B cell (primary cell): ENCODE data around the gene SLK. TPM values are rescaled to one million over a fixed set of nuclear protein-coding genes. Genes with fewer than 3 reads are reported as not detected.
A peak's percentile ranks its signal among the peaks of the same experiment; 100 is the strongest.

Source experiments
- ATAC-seq: fragments of 200-7000 bp; cut with Tn5 transposase; one replicate; pipeline ENCODE4 v1.10.0; 2021; ENCODE audit warnings: low read depth, mild to moderate bottlenecking, moderate number of reproducible peaks, moderate library complexity
- CTCF ChIA-PET: fragments of 350-600 bp; sonication (Branson Sonifier 250); formaldehyde crosslinking; loops from one replicate; lab custom pipeline; 2021; ENCODE audit warnings: antibody characterized with exemption, inconsistent platforms; lab: Charles Lee
- POLR2A ChIA-PET: fragments of 350-600 bp; sonication (Branson Sonifier 250); formaldehyde crosslinking; loops from one replicate; lab custom pipeline; 2021; ENCODE audit warnings: antibody characterized with exemption; lab: Charles Lee
- DNase-seq: peaks from one replicate; pipeline ENCODE4 v3.0.0; 2013
- H2AFZ ChIP-seq: 2 replicates; pipeline ENCODE4 v1.6.1; 2012; ENCODE audit warnings: mild to moderate bottlenecking, low read depth, low read length; ENCODE audit not compliant: insufficient read depth, poor library complexity, severe bottlenecking
- H3K27ac ChIP-seq, 2 donors: 1 replicate in 1 of 2; 2 replicates in 1 of 2; pipeline ENCODE4 v1.5.1; 2012 to 2013; ENCODE audit warnings: low read length in 2 of 2, mild to moderate bottlenecking in 2 of 2, moderate library complexity in 1 of 2
- H3K27me3 ChIP-seq, 4 experiments: fragments of 200-600 bp in 1 of 4; sonication (generic) in 1 of 4; replicated peaks in 1 of 4; 1 replicate in 2 of 4; 2 replicates in 2 of 4; pipeline versions ENCODE4 v1.6.1 to v1.7.0; 2013 to 2016; ENCODE audit warnings: low read length in 3 of 4, mild to moderate bottlenecking in 2 of 4, mixed read lengths in 1 of 4, moderate library complexity in 1 of 4; ENCODE audit not compliant: insufficient read depth in 4 of 4, control insufficient read depth in 3 of 4; ENCODE audit errors: control extremely low read depth in 1 of 4
- H3K36me3 ChIP-seq, 2 experiments: replicated peaks in 1 of 2; 1 replicate in 1 of 2; 2 replicates in 1 of 2; pipeline versions ENCODE4 v1.6.1 to v1.7.1; 2013; ENCODE audit warnings: low read length in 1 of 2; ENCODE audit not compliant: insufficient read depth in 2 of 2, control insufficient read depth in 1 of 2; ENCODE audit errors: control extremely low read depth in 1 of 2, extremely low read depth in 1 of 2
- H3K4me1 ChIP-seq, 2 donors: fragments of 200-600 bp in 1 of 2; sonication (generic) in 1 of 2; 1 replicate in 1 of 2; 2 replicates in 1 of 2; pipeline versions ENCODE4 v1.5.1 to v1.6.1; 2013 to 2017; ENCODE audit warnings: low read length in 2 of 2; ENCODE audit not compliant: control insufficient read depth in 2 of 2, insufficient read depth in 2 of 2
- H3K4me2 ChIP-seq: replicated peaks from 2 replicates; pipeline ENCODE3; 2012; ENCODE audit warnings: mild to moderate bottlenecking, low read depth, low read length; ENCODE audit not compliant: poor library complexity, severe bottlenecking
- H3K4me3 ChIP-seq, 5 experiments: fragments of 200-600 bp in 1 of 5; sonication (generic) in 1 of 5; 1 replicate in 3 of 5; 2 replicates in 2 of 5; pipeline versions ENCODE4 v1.5.1 to v1.7.0; 2011 to 2016; ENCODE audit warnings: low read length in 4 of 5, mild to moderate bottlenecking in 4 of 5, low read depth in 2 of 5, control low read depth in 1 of 5, moderate library complexity in 1 of 5; ENCODE audit not compliant: insufficient read depth in 1 of 5; ENCODE audit errors: control extremely low read depth in 1 of 5, extremely low read depth in 1 of 5
- H3K79me2 ChIP-seq: fragments of 200-600 bp; sonication (generic); one replicate; pipeline ENCODE4 v1.6.0; 2016; ENCODE audit warnings: low read length; ENCODE audit not compliant: control insufficient read depth, insufficient read depth
- H3K9ac ChIP-seq: fragments of 200-600 bp; sonication (generic); 2 replicates; pipeline ENCODE4 v1.6.1; 2017; ENCODE audit warnings: mild to moderate bottlenecking, low read length, moderate library complexity
- H3K9me3 ChIP-seq, 3 donors: one replicate each; pipeline versions ENCODE4 v1.6.1 to v1.7.1; 2013; ENCODE audit warnings: low read length in 2 of 3; ENCODE audit not compliant: control insufficient read depth in 2 of 3, insufficient read depth in 1 of 3; ENCODE audit errors: control extremely low read depth in 1 of 3
- H4K20me1 ChIP-seq: 2 replicates; pipeline ENCODE4 v1.6.0; 2012; ENCODE audit warnings: mild to moderate bottlenecking, low read length; ENCODE audit not compliant: insufficient read depth, control insufficient read depth, poor library complexity, severe bottlenecking
- H3K27ac Mint-ChIP-seq: one replicate; pipeline ENCODE4 v1.8.0; 2021; ENCODE audit warnings: mixed read lengths
- H3K27me3 Mint-ChIP-seq: one replicate; pipeline ENCODE4 v1.8.0; 2021; ENCODE audit warnings: mixed read lengths
- H3K4me1 Mint-ChIP-seq: one replicate; pipeline ENCODE4 v1.8.0; 2021; ENCODE audit warnings: mixed read lengths
- H3K4me3 Mint-ChIP-seq: one replicate; pipeline ENCODE4 v1.8.0; 2021; ENCODE audit warnings: mixed read lengths
- H3K9me3 Mint-ChIP-seq: one replicate; pipeline ENCODE4 v1.8.0; 2022; ENCODE audit warnings: mixed read lengths; ENCODE audit not compliant: insufficient read depth
- EZH2 ChIP-seq: IDR thresholded peaks from 2 replicates; pipeline ENCODE4 v1.6.1; 2012; ENCODE audit warnings: borderline replicate concordance, low read depth, mild to moderate bottlenecking, moderate library complexity, low read length; ENCODE audit not compliant: insufficient read depth, poor library complexity, severe bottlenecking
- WGBS: methylation state at CpG from one replicate; pipeline ENCODE4 v1.1.5; 2013; ENCODE audit warnings: missing lambda C conversion rate; ENCODE audit not compliant: insufficient coverage; 5-methylcytosine and 5-hydroxymethylcytosine counted together
- intact Hi-C: fragments of 100-400 bp; cut with micrococcal nuclease; formaldehyde crosslinking; loops from one replicate; pipeline ENCODE4 v1.10.0; 2022
- polyA plus RNA-seq: library from polyadenylated mRNA; depleted of rRNA; stranded (reverse); fragments of >200 nt; gene quantifications from 2 replicates; pipeline ENCODE4 v1.2.3, GENCODE V29; 2012
- total RNA-seq, 2 donors: library from RNA; stranded (reverse); fragments of 120-200 nt in 1 of 2; gene quantifications; 1 replicate in 1 of 2; 2 replicates in 1 of 2; pipeline versions ENCODE4 v1.2.3 to v1.2.4, GENCODE V29; 2013 to 2022
- TF ChIP-seq, protein P1 (sequence below): fragments of 200-600 bp; IDR thresholded peaks from one replicate; pipeline ENCODE4 v1.8.0; 2022; ENCODE audit warnings: antibody characterized with exemption, mild to moderate bottlenecking

SLK gene
- total and polyA plus RNA-seq, 2 donors (not counting 1 experiment from before 2014, with no cell fraction given): 2.9 to 24.5 TPM

DNA sequence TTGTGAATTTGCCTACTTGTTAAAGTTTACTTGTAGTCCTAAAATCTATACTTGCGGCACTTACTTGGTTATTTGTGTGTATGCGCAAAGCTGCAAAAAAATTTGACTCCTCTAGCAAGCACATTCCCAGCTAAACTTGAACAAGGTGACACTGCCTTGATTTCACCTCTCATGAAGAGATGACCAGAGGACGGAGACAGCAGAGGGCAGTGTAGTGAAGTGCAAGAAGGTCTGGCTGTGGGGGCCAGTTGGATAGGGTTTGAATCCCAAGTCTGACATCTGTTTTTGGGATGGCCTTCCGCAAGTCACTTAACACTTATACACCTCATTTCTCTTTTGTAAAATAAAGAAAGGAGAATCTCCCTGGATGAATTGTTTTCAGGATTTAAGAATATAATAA is 15.7 kb downstream of the SLK start:
- CTCF ChIA-PET: interaction anchor here (1.3 to 1.6 kb wide), 2 partner anchors 12 to 139 kb away, joined by 4 to 7 read pairs; partner anchors contain the start of gene SFR1
- peak overlapping the region; percentile 54 for H3K27ac Mint-ChIP-seq
- no CpG with 5 or more reads among the region's 4 CpGs for WGBS
- intact Hi-C loops: loop anchor here (1.0 to 5.0 kb wide), 2 partner anchors 14 to 95 kb away; no protein-coding TSS in a partner anchor
- Histone ChIP-seq H3K4me2 (no peak overlapping the region), H3K9me3 (no peaks in the 10 kb centered on the region), H3K27ac (peak overlapping the region in 1 of 2 donors; percentile 66), H3K4me1 (peaks cover 11 to 22% of the 10 kb centered on the region in 2 donors), H4K20me1 (peaks cover 22% of the 10 kb centered on the region), H3K79me2 (peaks cover 78% of the 10 kb centered on the region), H3K27me3 (no peaks in the 10 kb centered on the region), H3K9ac (no peak overlapping the region), H2AFZ (no peak overlapping the region), H3K4me3 (no peak overlapping the region), H3K36me3 (no peaks in the 10 kb centered on the region)
- H3K27me3 Mint-ChIP-seq: no peaks in the 10 kb centered on the region
- no peak for TF ChIP-seq EZH2
- TF ChIP-seq, protein P1, sequence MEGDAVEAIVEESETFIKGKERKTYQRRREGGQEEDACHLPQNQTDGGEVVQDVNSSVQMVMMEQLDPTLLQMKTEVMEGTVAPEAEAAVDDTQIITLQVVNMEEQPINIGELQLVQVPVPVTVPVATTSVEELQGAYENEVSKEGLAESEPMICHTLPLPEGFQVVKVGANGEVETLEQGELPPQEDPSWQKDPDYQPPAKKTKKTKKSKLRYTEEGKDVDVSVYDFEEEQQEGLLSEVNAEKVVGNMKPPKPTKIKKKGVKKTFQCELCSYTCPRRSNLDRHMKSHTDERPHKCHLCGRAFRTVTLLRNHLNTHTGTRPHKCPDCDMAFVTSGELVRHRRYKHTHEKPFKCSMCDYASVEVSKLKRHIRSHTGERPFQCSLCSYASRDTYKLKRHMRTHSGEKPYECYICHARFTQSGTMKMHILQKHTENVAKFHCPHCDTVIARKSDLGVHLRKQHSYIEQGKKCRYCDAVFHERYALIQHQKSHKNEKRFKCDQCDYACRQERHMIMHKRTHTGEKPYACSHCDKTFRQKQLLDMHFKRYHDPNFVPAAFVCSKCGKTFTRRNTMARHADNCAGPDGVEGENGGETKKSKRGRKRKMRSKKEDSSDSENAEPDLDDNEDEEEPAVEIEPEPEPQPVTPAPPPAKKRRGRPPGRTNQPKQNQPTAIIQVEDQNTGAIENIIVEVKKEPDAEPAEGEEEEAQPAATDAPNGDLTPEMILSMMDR: no peak
- DNase-seq (no peak), ATAC-seq (no peak)
- peaks cover 43% of the 10 kb centered on the region for H3K4me1 Mint-ChIP-seq
- no peak overlapping the region for H3K4me3 Mint-ChIP-seq
- H3K9me3 Mint-ChIP-seq: no peaks in the 10 kb centered on the region
- POLR2A ChIA-PET: interaction anchor here (0.6 kb wide), 1 partner anchor 19 kb away, joined by 4 read pairs; no protein-coding TSS in a partner anchor

DNA sequence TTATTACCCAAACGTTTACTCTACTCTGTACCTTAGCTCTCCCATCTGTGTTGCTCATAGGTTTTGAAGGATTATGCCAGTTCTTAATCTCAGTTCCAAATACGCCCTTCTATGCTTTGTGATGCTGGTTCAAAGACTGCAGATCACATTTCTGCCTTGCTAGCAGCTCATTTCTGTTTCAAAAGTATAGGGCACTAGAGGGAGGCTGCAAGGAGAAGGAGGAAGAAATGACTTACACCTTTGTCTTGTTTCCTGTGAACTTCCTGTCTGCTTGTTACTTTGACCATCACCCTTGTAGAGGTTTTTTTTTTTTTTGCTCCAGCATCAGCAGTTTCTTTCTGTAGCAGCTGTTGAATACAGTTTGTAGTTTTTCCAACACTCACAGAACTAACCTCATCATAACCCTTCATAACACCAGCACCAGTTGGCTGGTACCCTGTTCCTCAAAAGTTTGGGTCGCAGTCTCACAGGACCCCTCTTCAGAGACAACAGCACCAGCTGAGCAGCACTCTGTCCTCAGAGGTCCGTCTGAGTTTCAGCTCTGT is 16.5 kb downstream of the SLK start:
- no peaks in the 10 kb centered on the region for H3K27me3 Mint-ChIP-seq
- Histone ChIP-seq H2AFZ (peak overlapping the region; percentile 6), H3K4me3 (peak overlapping the region in 3 of 5 experiments; percentile 1 to 11 (median 1)), H3K27me3 (no peaks in the 10 kb centered on the region), H3K9ac (peak overlapping the region; percentile 7), H3K36me3 (no peaks in the 10 kb centered on the region), H4K20me1 (peaks cover 30% of the 10 kb centered on the region), H3K4me1 (peaks cover 11 to 22% of the 10 kb centered on the region in 2 donors), H3K9me3 (no peaks in the 10 kb centered on the region), H3K79me2 (peaks cover 80% of the 10 kb centered on the region), H3K27ac (peak overlapping the region; percentile 36 to 66), H3K4me2 (peak overlapping the region; percentile 58)
- POLR2A ChIA-PET: no interaction called here
- TF ChIP-seq, protein P1: no peak
- TF ChIP-seq EZH2: no peak
- H3K9me3 Mint-ChIP-seq: no peaks in the 10 kb centered on the region
- DNase-seq (peak; percentile 51), ATAC-seq (peak; percentile 80)
- peak overlapping the region; percentile 83 for H3K27ac Mint-ChIP-seq
- CTCF ChIA-PET: interaction anchor here (1.3 to 1.6 kb wide), 3 partner anchors 13 to 138 kb away, joined by 4 to 7 read pairs (median 6); partner anchors contain the start of gene SFR1
- intact Hi-C loops: loop anchor here (1.0 to 5.0 kb wide), 2 partner anchors 15 to 96 kb away; no protein-coding TSS in a partner anchor
- peaks cover 46% of the 10 kb centered on the region for H3K4me1 Mint-ChIP-seq
- 8% methylated on average over 1 of the region's 4 CpGs for WGBS
- peak overlapping the region; percentile 24 for H3K4me3 Mint-ChIP-seq
